IgD-negative memory B cell (primary cell): ENCODE data around the gene ZNF101. TPM values are rescaled to one million over a fixed set of nuclear protein-coding genes. Genes with fewer than 3 reads are reported as not detected.
"Not testable (repeated sequence)": the region's sequence is repeated elsewhere in the genome, so short reads cannot be mapped to it uniquely, and the experiment has no call there.

ENCODE experiments used
- H3K27ac Mint-ChIP-seq, 3 donors: one replicate each; pipeline ENCODE4 v1.8.0; 2020 to 2022; ENCODE audit warnings: mild to moderate bottlenecking in 3 of 3, mixed read lengths in 3 of 3, moderate library complexity in 1 of 3
- H3K27me3 Mint-ChIP-seq: one replicate; pipeline ENCODE4 v1.8.0; 2021; ENCODE audit warnings: mixed read lengths
- H3K36me3 Mint-ChIP-seq: one replicate; pipeline ENCODE4 v1.8.0; 2020; ENCODE audit warnings: mild to moderate bottlenecking, mixed read lengths
- H3K4me1 Mint-ChIP-seq, 3 donors: one replicate each; pipeline ENCODE4 v1.8.0; 2020 to 2022; ENCODE audit warnings: mixed read lengths in 3 of 3, mild to moderate bottlenecking in 1 of 3
- H3K4me3 Mint-ChIP-seq, 4 donors: one replicate each; pipeline ENCODE4 v1.8.0; 2020 to 2022; ENCODE audit warnings: mild to moderate bottlenecking in 4 of 4, mixed read lengths in 4 of 4, moderate library complexity in 3 of 4
- H3K9me3 Mint-ChIP-seq, 3 donors: one replicate each; pipeline ENCODE4 v1.8.0; 2020 to 2021; ENCODE audit warnings: mixed read lengths in 3 of 3, mild to moderate bottlenecking in 1 of 3
- polyA plus RNA-seq: library from polyadenylated mRNA; unstranded; fragments of 300-500 nt; fragmentation: Illumina TruSeq; gene quantifications from one replicate; pipeline ENCODE4 v1.2.3, GENCODE V29; 2021

ZNF101 gene
- polyA plus RNA-seq, 1 donor from 2014 or later: 32.2 TPM

DNA sequence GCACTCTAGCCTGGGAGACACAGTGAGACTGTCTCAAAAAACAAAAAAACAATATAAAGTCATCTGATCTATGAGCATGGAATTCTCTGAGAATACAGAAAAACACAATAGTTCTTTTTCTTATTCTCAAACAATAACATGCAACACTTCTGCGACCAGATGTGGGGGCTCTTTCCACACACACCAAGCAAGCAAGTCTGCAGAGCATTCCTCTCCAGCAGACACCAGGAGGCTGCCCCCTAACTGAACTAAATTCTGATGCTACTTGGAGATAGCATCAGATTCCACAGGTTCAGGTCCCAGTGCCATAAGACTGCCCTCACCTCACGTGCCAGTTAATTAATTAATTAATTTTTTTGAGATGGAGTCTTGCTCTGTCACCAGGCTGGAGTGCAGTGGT is 27.7 kb downstream of the ZNF101 start:
- Mint-ChIP-seq H3K36me3 (no peaks in the 10 kb centered on the region), H3K27ac (no peak overlapping the region), H3K9me3 (peaks cover 3 to 9% (median 5%) of the 10 kb centered on the region in 3 donors), H3K4me3 (no peak overlapping the region), H3K27me3 (no peaks in the 10 kb centered on the region), H3K4me1 (peaks cover 0 to 1% (median 0%) of the 10 kb centered on the region in 3 donors)

DNA sequence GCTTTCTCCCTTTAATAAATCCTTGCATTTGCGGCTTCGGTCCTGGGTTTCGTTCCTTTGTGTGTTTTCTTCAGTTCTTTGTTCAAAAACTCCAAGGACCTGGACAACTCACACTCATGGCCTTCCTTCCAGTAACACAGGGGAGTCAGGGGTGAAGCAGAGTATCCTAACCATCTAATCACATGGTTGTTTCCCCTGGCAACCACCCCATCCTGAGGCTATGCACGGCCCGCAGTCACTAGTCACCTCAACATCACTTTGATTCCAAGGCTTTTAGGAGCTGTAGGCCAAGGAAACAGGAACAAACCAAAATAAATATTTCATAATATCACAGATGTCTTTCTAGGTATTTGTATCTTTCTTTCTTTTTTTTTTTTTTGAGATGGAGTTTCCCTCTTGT is 28.9 kb downstream of the ZNF101 start:
- Mint-ChIP-seq H3K4me1 (peaks cover 0 to 1% (median 0%) of the 10 kb centered on the region in 3 donors), H3K9me3 (peaks cover 3 to 9% (median 5%) of the 10 kb centered on the region in 3 donors), H3K36me3 (no peaks in the 10 kb centered on the region), H3K27me3 (no peaks in the 10 kb centered on the region), H3K4me3 (no peak overlapping the region), H3K27ac (peak overlapping the region in 1 of 3 donors; percentile 62)

DNA sequence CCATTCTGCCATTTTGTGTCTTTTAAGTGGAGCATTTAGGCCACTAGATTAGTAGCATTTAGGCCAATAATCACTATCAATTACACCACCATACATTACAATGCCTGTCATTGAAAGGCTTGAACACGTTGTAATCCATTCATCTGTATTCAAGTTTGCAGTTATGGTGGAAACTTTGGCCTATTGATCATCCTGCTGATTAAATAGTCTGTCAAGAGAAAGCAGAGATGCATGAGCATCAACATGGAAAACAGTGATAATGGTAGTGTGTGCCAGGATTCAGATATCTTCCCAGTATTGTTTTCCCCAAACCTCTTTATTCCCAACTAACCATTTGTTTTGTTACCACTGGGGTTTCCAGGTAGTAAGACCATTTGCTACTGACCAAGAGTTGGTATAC is 31.9 kb downstream of the ZNF101 start:
- Mint-ChIP-seq H3K9me3 (peaks cover 8 to 14% (median 12%) of the 10 kb centered on the region in 3 donors), H3K4me3 (peak overlapping the region in 1 of 4 donors; percentile 25)
- not testable (repeated sequence) for H3K27ac Mint-ChIP-seq, H3K27me3 Mint-ChIP-seq, H3K4me1 Mint-ChIP-seq, H3K36me3 Mint-ChIP-seq

DNA sequence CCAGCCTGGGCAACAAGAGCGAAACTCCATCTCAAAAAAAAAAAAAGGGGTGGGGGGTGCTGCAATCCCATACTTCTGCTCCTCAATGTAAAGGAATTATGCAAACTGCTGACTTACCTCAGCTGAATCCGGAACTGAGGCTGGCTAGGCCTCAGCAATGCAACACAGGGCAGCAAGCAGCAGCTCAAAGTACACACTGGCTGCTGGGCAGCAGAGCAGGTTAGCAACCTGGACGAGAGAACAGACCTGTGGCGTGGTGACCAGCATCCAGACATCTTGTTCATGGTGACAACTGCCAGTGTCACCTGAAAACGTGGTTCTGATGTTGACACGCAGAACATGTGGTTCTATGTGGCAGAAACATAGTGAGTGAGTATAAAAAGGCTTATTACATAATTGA is 36.2 kb downstream of the ZNF101 start:
- no peaks in the 10 kb centered on the region for H3K4me1 Mint-ChIP-seq
- H3K9me3 Mint-ChIP-seq: peaks cover 9 to 40% (median 33%) of the 10 kb centered on the region in 3 donors
- H3K36me3 Mint-ChIP-seq: peaks cover 10% of the 10 kb centered on the region
- no peak overlapping the region for H3K27ac Mint-ChIP-seq
- H3K4me3 Mint-ChIP-seq: no peak overlapping the region
- no peaks in the 10 kb centered on the region for H3K27me3 Mint-ChIP-seq

DNA sequence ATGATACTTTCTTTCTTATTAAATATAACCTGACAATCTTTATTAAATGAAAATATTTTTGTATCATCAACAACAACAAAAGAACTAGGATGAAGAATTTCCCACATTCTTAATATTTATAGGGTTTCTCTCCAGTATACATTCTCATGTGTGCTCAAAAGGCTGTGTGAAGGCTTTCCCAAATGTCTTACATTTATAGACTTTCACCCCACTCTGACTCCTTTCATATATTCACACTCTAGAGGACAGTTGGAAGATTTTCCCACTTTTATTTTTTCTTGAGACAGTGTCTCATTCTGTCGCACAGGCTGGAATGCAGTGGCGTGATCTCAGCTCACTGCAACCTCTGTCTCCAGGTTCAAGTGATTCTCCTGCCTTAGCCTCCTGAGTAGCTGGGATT is 41.9 kb downstream of the ZNF101 start:
- peak overlapping the region in 1 of 4 donors; percentile 5 for H3K4me3 Mint-ChIP-seq
- H3K27me3 Mint-ChIP-seq: no peaks in the 10 kb centered on the region
- H3K27ac Mint-ChIP-seq: no peak overlapping the region
- no peaks in the 10 kb centered on the region for H3K4me1 Mint-ChIP-seq
- peaks cover 30% of the 10 kb centered on the region for H3K36me3 Mint-ChIP-seq
- peaks cover 11 to 48% (median 40%) of the 10 kb centered on the region in 3 donors for H3K9me3 Mint-ChIP-seq

DNA sequence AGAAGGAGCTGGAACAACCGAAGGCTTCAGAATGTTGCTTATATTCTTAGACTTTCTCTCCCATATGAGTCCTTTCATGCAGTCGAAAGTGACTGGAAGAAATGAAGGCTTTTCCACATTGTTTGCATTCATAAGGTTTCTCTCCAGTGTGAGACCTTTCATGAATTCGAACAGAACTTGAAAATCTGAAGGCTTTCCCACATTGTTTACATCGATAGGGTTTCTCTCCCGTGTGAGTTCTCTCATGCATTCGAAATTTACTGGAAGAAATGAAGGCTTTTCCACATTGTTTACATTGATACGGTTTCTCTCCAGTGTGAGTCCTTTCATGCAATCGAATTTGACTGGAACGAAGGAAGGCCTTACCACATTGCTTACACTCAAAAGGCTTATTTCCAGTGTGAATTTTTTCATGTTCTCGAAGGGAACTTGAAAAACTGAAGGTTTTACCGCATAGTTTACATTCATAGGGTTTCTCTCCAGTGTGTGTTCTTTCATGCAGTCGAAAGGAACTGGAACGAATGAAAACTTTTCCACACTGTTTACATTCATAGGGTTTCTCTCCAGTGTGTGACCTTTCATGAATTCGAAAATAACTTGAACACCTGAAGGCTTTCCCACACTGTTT is 42.8 kb downstream of the ZNF101 start:
- peaks cover 11 to 46% (median 41%) of the 10 kb centered on the region in 3 donors for H3K9me3 Mint-ChIP-seq
- H3K4me3 Mint-ChIP-seq: no peak overlapping the region
- peak overlapping the region in 1 of 3 donors; percentile 76 for H3K27ac Mint-ChIP-seq
- H3K4me1 Mint-ChIP-seq: no peaks in the 10 kb centered on the region
- H3K36me3 Mint-ChIP-seq: peaks cover 35% of the 10 kb centered on the region
- no peaks in the 10 kb centered on the region for H3K27me3 Mint-ChIP-seq

DNA sequence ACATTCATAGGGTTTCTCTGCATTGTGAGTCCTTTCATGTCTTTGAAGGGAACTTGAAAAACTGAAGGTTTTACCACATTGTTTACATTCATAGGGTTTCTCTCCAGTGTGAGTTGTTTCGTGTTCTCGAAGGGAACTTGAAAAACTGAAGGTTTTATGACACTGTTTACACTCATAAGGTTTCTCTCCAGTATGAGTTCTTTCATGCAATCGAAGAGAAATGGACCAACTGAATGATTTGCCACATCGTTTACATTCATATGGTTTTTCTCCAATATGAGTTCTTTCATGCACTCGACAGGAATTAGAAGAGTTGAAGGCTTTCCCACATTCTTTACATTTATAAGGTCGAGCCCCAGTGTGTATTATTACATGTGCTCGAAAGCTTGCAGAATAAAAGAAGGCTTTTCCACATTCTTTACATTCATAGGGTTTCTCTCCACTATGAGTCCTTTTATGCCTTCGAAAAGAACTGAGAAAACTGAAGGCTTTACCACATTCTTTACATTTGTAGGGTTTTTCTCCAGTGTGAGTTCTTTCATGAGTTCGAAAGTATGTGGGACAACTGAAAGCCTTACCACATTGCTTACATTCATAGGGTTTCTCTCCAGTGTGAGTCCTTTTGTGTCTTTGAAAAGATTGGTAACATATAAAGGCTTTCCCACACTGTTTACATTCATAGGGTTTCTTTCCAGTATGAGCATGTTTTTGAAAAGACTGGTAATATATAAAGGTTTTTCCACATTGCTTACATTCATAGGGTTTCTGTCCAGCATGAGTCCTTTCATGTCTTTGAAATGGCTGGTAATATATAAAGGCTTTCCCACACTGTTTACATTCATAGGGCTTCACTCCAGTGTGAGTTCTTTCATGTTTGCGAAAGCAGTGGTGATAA is 43.5 kb downstream of the ZNF101 start:
- H3K4me1 Mint-ChIP-seq: no peaks in the 10 kb centered on the region
- H3K36me3 Mint-ChIP-seq: peaks cover 43% of the 10 kb centered on the region
- no peak overlapping the region for H3K4me3 Mint-ChIP-seq
- no peaks in the 10 kb centered on the region for H3K27me3 Mint-ChIP-seq
- peaks cover 13 to 45% (median 42%) of the 10 kb centered on the region in 3 donors for H3K9me3 Mint-ChIP-seq
- H3K27ac Mint-ChIP-seq: peak overlapping the region in 1 of 3 donors; percentile 22

DNA sequence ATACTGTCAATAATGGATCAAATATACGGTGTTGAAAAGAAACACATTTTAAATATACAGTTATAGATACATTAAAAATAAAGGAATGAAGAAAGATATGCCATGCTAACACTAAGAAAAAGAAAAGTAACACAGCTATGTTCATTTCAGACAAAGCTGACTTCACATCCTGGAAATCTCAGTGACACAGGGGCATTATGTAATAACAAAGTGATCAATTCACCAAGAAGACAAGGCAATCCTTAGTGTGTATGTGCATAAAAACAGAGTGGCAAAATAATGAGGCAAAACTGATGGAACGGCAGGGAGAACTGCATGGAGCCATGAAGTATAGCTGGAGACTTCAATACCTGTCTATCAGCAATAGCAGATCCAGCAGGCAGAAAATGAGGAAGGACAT is 51.2 kb downstream of the ZNF101 start:
- H3K27ac Mint-ChIP-seq: peak overlapping the region in 2 of 3 donors; percentile 24 to 70

DNA sequence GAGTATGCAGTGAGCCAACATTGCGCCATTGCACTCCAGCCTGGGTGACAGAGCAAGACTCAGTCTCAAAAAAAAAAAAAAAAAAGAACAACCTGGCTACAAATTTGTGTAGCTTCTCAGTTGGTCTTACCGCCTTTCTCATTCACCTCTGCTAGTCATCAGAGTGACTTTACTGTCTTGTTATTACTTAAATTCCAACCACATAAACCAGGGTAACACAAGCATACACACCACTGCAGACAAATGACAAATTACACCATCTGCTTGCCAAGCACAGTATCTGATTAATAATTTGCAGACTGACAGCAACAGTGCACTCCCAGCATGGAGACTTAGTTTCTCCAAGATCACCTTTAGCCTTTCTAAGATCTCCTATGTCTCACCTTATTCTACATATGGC is 53.3 kb downstream of the ZNF101 start:
- Mint-ChIP-seq H3K4me1 (peaks cover 3 to 10% (median 6%) of the 10 kb centered on the region in 3 donors), H3K9me3 (peaks cover 15 to 44% (median 27%) of the 10 kb centered on the region in 3 donors), H3K27me3 (no peaks in the 10 kb centered on the region), H3K4me3 (no peak overlapping the region), H3K36me3 (peaks cover 26% of the 10 kb centered on the region), H3K27ac (no peak overlapping the region)

More for the DNA sequence above, 51.2 kb downstream of the ZNF101 start:
- Mint-ChIP-seq H3K4me3 (peak overlapping the region in 1 of 4 donors; percentile 13), H3K9me3 (peaks cover 21 to 53% (median 41%) of the 10 kb centered on the region in 3 donors), H3K27me3 (no peaks in the 10 kb centered on the region), H3K36me3 (peaks cover 40% of the 10 kb centered on the region), H3K4me1 (peaks cover 3 to 10% (median 6%) of the 10 kb centered on the region in 3 donors)

DNA sequence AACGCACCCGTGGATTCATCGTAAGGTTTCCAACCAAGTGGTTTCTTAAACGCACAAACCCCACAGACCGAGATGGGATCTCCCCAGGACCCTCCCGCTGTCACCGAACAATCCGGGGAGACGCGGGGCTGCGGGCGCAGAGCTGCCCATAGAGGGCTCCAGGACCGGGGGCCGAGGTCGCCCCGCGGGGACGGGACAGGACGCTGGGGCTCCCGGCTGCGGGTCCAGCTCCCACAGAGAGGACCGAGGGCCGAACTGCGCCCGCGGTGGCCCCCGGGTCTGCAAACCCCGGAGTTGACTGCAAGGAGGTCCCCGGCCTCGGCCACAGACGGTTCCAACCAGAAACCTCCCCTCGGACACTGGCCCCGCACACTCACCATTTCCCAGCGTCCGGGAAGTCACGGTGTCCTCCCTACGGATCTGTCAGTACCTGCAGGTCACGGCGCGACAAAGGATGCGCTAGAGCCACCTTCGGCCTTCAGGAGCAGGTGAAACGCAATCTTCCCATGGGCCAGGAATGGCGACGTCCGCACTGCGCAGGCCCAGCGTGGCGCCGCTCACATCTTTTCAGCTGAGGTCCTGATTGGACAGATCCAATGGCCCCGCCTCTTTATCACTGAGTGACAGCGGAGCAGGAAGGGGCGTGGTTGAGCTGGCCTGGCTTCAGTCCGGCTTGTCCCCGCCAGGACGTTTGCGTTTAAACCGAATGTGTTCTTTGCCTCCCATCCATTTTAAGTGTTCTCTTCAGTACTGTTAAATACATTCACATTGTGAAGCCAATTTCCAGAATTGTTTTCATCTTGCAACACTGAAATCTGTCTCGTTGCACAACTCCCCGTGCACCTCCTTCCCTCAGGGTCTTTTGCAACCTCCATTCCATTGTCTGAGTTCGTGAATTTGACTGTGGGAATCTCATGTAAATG is 64.2 kb downstream of the ZNF101 start, which contains the start of gene ZNF14:
Gene ZNF14, minus strand, starts transcription at position 534 of the 923 bp plus-strand sequence. Its CDS starts 154 bp downstream, at position 380.
- Mint-ChIP-seq H3K27me3 (no peaks in the 10 kb centered on the region), H3K4me1 (peaks cover 14 to 17% (median 17%) of the 10 kb centered on the region in 3 donors), H3K4me3 (peak within 1 kb of the TSS; percentile 94 to 99 (median 99)), H3K27ac (peak within 1 kb of the TSS; percentile 82 to 97 (median 91)), H3K36me3 (peaks cover 13% of the 10 kb centered on the region), H3K9me3 (peaks cover 4 to 6% (median 5%) of the 10 kb centered on the region in 3 donors)

Other genes starting within 250 kb of the ZNF101 start
- 4.6 TPM for gene TSSK6, start 153.3 kb upstream of the ZNF101 start, polyA plus RNA-seq
- 324 TPM for gene NDUFA13, start 152.6 kb upstream of the ZNF101 start, polyA plus RNA-seq
- not detected for gene YJEFN3, start 139.9 kb upstream of the ZNF101 start, polyA plus RNA-seq
- not detected for gene CILP2, start 130.6 kb upstream of the ZNF101 start, polyA plus RNA-seq
- gene PBX4, start 50.2 kb upstream of the ZNF101 start, polyA plus RNA-seq: 4.1 TPM
- gene LPAR2, start 40.6 kb upstream of the ZNF101 start, polyA plus RNA-seq: 14.3 TPM
- 72.4 TPM for gene GMIP, start 25.2 kb upstream of the ZNF101 start, polyA plus RNA-seq
- 59.0 TPM for gene ATP13A1, start 5.2 kb upstream of the ZNF101 start, polyA plus RNA-seq
- gene ZNF14, start 64.3 kb downstream of the ZNF101 start, polyA plus RNA-seq: 7.2 TPM
- gene ZNF506, start 152.9 kb downstream of the ZNF101 start, polyA plus RNA-seq: 24.5 TPM
- 11.2 TPM for gene ZNF253, start 197.0 kb downstream of the ZNF101 start, polyA plus RNA-seq
- gene ZNF93, start 232.1 kb downstream of the ZNF101 start, polyA plus RNA-seq: 11.2 TPM